ENCODE measurements around the gene ACBD6. TPM values are rescaled to one million over a fixed set of nuclear protein-coding genes. Genes with fewer than 3 reads are reported as not detected.

ACBD6 gene
- total and polyA plus RNA-seq, 2 of the 4 experiments (the other 2 are of a cell fraction), result 52.5 to 59.1 TPM

GRCh38 chr1:180542113-180542837 lies 39.9 kb upstream of the ACBD6 start:
- CTCF ChIA-PET, result no interaction called here
- Histone ChIP-seq H3K4me2 (ENCODE audit: low read depth, low read length) (peak overlapping the region; percentile 24; the same call in 1 of the 2 replicates), H2BK120ac (ENCODE audit: low read depth, low read length) (peak overlapping the region; percentile 63), H3K4me1 (ENCODE audit: control insufficient read depth, insufficient read depth, low read length) (peaks cover 8% of the 10 kb centered on the region), H3K23ac (ENCODE audit: low read depth, low read length) (peak overlapping the region; percentile 50; the same call in 1 of the 2 replicates), H4K91ac (ENCODE audit: insufficient read depth, low read depth, low read length) (peak overlapping the region; percentile 3; the same call in 1 of the 2 replicates), H2BK20ac (ENCODE audit: low read depth, low read length) (peak overlapping the region; percentile 23; the same call in 1 of the 2 replicates), H3K56ac (ENCODE audit: extremely low read depth, insufficient read depth, low read length) (no peak overlapping the region), H3K14ac (replicated peaks; ENCODE audit: low read depth, low read length) (peak overlapping the region; percentile 23), H3K36me3 (ENCODE audit: control insufficient read depth, insufficient read depth, low read length) (no peaks in the 10 kb centered on the region), H3K4ac (ENCODE audit: low read depth, low read length) (peak overlapping the region; percentile 39; the same call in 1 of the 2 replicates), H3K4me3 (ENCODE audit: insufficient read depth, low read depth, low read length) (no peak overlapping the region), H3K27ac (ENCODE audit: insufficient read depth, low read length) (peak overlapping the region; percentile 14; the same call in 1 of the 2 replicates), H4K5ac (ENCODE audit: low read depth, low read length) (peak overlapping the region; percentile 37), H3K27me3 (ENCODE audit: control insufficient read depth, insufficient read depth, low read length) (no peaks in the 10 kb centered on the region), H4K8ac (ENCODE audit: low read depth in 2 of 2, low read length in 2 of 2) (peak overlapping the region in 1 of 2 experiments; percentile 64; a peak in 1 of 4 replicates), H2AFZ (replicated peaks; ENCODE audit: low read length, poor library complexity) (peak overlapping the region; percentile 51), H2AK5ac (ENCODE audit: low read depth, low read length) (no peak overlapping the region), H4K20me1 (ENCODE audit: insufficient read depth, low read length) (no peaks in the 10 kb centered on the region), H3K9me3 (ENCODE audit: control insufficient read depth, insufficient read depth, low read length) (no peaks in the 10 kb centered on the region), H3K79me1 (ENCODE audit: low read depth in 1 of 2, low read length in 2 of 2) (no peaks in the 10 kb centered on the region), H2AK9ac (replicated peaks; ENCODE audit: low read depth, low read length, poor library complexity) (no peak overlapping the region), H3K9me1 (ENCODE audit: insufficient read depth, low read length) (peaks cover 6% of the 10 kb centered on the region; the same call in 1 of the 2 replicates), H2BK15ac (ENCODE audit: low read depth, low read length) (0 out of 3 replicates have a peak overlapping the region, but pooled peaks have one; percentile 2), H2BK5ac (ENCODE audit: low read depth, low read length, poor library complexity, severe bottlenecking) (peak overlapping the region; percentile 76), H3K9ac (ENCODE audit: low read depth, low read length) (no peak overlapping the region), H3K18ac (ENCODE audit: low read depth, low read length) (peak overlapping the region; percentile 45; the same call in 1 of the 2 replicates)
- ATAC-seq (ENCODE audit: low read depth) (peak; percentile 73), DNase-seq (no peak)
- dilution Hi-C loops (cut with HindIII; ENCODE audit: low sequenced_read_pairs, unreplicated experiment) (no loop called here), in situ Hi-C loops (cut with MboI; ENCODE audit: low sequenced_read_pairs) (no loop called here), intact Hi-C loops (cut with micrococcal nuclease) (no loop called here)
- 48% methylated on average over 3 of the region's 9 CpGs; no CpG with 5 or more reads in 1 of the 2 experiments for WGBS, 2 experiments (ENCODE audit: extremely low coverage in 2 of 2, insufficient read length in 1 of 2)
- BruUV-seq (replicated peaks), result no TSS peak
- POLR2A ChIA-PET (ENCODE audit: unreplicated experiment), result no interaction called here
- no peak for TF ChIP-seq POLR2A (IDR thresholded peaks at IDR 0.05; ENCODE audit: low read depth, low read length)
- no peak for TF ChIP-seq RAD21 (IDR thresholded peaks at IDR 0.05; ENCODE audit: low read length)
- no peak for TF ChIP-seq BHLHE40 (IDR thresholded peaks at IDR 0.05; ENCODE audit: low read depth, low read length)
- no peak for TF ChIP-seq RCOR1 (IDR thresholded peaks at IDR 0.05; ENCODE audit: insufficient replicate concordance, low read length)
- no peak for TF ChIP-seq CEBPB (IDR thresholded peaks at IDR 0.05; ENCODE audit: low read depth, low read length)
- TF ChIP-seq MAFK (IDR thresholded peaks at IDR 0.05; ENCODE audit: low read depth, low read length), result no peak
- no peak for TF ChIP-seq CHD1 (IDR thresholded peaks at IDR 0.05; ENCODE audit: low read depth, low read length)
- no peak for TF ChIP-seq MXI1 (IDR thresholded peaks at IDR 0.05; ENCODE audit: borderline replicate concordance, low read depth, low read length)
- no peak for TF ChIP-seq NFE2L2 (IDR thresholded peaks at IDR 0.05; ENCODE audit: low read depth, low read length)
- no peak for TF ChIP-seq ELK1 (IDR thresholded peaks at IDR 0.05; ENCODE audit: borderline replicate concordance, low read depth, low read length)
- TF ChIP-seq CTCF (conservative IDR thresholded peaks at IDR 0.05; ENCODE audit: low read depth, low read length), result no peak
- no peak for TF ChIP-seq USF2 (IDR thresholded peaks at IDR 0.05; ENCODE audit: low read depth, low read length)
- no peak for TF ChIP-seq FOS (IDR thresholded peaks at IDR 0.05; ENCODE audit: low read depth, low read length)
- no peak for TF ChIP-seq MAZ (IDR thresholded peaks at IDR 0.05; ENCODE audit: borderline replicate concordance, low read depth, low read length)
